HG03175 (cell line): ENCODE results near the gene C16orf89.
A peak's percentile ranks its signal among the peaks of the same experiment; 100 is the strongest.
"Not testable (repeated sequence)": the region's sequence is repeated elsewhere in the genome, so short reads cannot be mapped to it uniquely, and the experiment has no call there.

Experiments
- ATAC-seq: cut with Tn5 transposase; IDR thresholded peaks from one replicate; pipeline ENCODE4 v1.9.1; 2021; ENCODE audit warnings: mild to moderate bottlenecking, moderate library complexity; ENCODE audit not compliant: unreplicated experiment

Gene C16orf89

DNA sequence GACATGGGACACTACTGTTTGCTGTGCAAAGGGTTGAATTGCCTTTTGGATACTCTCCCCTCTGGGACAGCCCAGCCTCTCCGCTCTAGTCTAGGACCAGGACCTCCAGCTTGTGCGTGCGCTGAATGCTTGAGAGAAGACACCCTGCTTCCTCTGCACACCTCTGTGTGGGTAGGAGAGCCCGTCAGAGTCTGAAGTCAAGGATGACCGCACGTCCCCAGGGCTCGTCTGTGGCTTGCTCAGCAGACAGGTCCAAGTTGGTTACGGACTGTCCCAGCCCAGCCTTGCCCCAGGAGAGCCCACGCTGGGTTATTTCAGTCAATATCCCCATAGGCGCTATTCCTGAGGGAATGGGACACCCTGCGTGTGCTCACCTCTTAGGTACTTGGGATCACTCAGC is 3.7 kb downstream of the C16orf89 start:
- ATAC-seq: no peak

DNA sequence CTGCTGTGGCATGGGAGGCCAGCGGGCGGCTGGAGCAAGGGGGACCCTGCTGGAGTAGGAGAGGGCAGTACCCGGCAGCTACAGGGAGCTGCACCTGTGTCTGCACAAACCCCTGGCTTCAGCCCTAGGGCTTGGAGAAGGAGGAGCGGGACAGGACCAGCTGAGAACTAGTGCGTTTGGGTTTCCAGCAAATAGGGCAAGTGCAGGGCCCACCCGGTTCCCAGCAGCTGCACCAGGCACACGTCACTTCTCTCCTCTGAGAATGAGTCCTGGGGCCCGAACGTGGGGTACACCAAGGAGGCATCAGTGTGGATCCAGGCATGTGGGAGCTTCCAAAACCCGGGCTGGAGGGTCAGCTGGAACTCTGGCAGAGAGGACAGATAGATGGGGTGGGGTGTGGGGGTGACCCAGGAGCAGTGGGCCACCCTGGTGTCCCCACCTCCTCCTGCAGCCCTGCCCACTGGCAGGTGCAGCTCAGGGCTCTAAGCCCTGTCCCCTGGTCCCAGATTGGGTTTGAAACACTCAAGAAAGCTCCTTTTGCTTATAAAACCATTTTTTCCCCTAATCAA is 5.6 kb downstream of the C16orf89 start:
- ATAC-seq: no peak

DNA sequence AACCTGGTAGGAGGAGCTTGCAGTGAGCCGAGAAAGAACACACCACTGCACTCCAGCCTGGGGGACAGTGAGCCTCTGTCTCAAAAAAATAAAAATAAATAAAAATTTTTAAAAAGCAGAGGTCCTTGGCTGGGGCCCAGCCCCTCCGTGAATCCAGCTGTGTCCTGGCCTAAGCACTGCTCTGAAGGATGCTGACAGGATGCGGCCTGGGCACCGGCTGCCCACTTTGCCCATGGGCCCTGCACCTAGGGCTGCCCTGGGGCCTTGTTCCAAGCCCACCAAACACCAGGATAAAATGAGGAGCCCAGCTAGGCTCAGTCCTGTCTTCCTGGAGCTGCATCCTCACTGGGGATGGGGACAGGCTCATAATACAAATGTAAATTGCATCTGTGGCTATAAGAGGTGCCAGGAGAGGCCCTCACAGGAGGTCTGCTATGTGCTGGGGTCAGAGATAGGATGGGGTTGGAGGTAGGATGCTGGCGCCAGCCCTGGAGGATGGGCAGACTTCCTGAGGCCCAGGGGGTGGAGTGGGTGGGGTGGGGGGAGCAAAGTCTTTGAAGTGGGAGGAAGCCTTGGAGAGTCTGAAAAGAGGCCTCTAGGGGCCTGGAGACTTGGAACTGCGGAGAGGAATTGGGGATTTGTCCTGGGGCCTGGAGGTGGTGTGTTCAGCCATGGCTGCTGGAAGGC is 6.2 kb downstream of the C16orf89 start:
- no peak for ATAC-seq

DNA sequence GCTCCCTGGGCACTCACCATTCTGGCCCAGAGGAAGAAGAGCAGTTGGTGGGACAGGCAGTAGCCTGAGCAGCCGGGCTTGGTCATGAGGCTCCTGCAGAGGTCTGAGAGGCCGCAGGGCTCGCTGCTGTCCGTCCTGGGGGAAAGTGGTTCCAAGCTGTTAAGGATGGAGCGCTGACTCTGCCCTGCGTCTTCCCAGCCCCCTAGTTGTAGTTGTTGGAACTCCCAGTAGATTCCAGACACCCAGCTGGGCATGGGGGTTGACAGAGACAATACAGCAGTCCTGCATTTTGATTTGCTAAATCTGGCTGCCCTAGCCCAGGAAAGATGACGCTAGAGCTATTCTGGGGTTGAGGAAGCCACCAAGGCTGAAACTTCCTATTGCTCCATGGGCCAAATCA is 7.3 kb downstream of the C16orf89 start:
- ATAC-seq: no peak

DNA sequence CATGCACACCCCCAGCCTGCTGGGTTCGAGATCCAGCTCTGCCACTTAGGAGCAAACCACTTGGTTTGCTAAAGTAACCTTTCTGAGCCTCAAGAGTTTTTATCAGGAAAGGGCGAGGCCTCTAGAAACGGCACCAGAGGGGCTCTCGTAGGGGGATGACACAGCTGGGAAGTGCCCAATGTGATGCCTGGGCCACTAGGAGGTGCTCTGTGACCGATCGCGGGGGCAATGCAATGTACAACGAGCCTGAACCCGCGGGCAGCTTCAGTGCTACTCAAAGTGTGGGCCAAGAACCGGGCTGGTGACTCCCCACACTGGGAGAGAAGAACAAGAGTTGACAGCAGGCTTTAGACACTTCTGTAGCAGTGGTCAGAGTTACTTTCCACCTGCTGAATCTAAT is 9.4 kb downstream of the C16orf89 start:
- ATAC-seq: no peak

- no peak for ATAC-seq
Measured at GRCh38 chr16:5054876-5055865, 10.6 kb downstream of the C16orf89 start.

DNA sequence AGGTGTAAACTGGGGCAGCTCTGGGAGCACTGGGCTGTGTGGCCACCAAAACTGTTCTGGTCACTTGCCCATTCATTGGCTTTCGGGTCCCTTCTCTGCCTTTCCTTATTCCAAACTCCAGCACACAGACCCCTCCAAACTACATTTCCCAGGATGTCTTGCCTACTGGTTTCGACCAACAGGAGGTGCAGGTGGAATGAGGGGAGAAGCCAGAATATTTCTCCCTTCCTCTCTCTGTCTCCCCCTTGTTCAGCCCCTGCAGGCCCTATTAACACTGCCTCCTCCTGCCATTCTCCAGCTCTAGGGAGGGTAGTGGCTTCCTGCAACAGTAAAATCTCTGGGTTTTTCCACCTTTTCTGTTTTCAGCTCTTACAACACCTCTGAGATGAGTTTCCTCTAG is 18.8 kb downstream of the C16orf89 start:
- ATAC-seq: no peak

GRCh38 chr16:5045499-5046115 is 20.1 kb downstream of the C16orf89 start:
- no peak for ATAC-seq

- ATAC-seq: not testable (repeated sequence)
Measured at GRCh38 chr16:5044581-5044980, 21.2 kb downstream of the C16orf89 start.

GRCh38 chr16:5044011-5044540 is 21.7 kb downstream of the C16orf89 start:
- no peak for ATAC-seq

DNA sequence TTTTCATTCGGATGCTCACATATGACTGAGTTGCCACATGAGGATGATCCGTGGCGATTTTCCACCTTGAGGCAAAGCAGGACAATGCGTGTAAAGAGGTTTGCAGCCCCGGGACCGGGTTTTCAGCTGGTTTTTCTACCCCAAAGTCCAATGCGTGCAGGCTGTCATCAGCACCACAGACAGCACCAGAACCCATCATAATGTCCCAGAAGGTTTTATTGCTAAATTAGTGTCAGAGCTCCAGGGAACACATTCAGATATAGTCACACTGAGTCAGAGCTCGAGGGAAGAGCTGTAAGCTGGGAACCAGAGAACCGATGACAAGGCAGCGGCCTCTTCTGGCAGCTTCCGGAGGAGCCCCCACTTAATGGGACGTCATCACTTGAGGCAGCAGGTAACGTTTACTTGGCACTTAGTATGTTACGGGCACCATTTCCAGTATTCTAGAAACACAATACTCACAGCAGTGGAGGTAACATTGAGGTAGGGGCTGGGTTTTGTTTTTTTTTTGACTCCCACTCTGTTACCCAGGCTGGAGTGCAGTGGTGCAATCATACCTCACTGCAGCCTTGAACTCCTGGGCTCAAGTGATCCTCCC is 23.1 kb downstream of the C16orf89 start:
- ATAC-seq: no peak

- ATAC-seq: peak; percentile 79
Measured at GRCh38 chr16:5041600-5042133, 24.1 kb downstream of the C16orf89 start.

- no peak for ATAC-seq
Measured at GRCh38 chr16:5040451-5040850, 25.3 kb downstream of the C16orf89 start.

DNA sequence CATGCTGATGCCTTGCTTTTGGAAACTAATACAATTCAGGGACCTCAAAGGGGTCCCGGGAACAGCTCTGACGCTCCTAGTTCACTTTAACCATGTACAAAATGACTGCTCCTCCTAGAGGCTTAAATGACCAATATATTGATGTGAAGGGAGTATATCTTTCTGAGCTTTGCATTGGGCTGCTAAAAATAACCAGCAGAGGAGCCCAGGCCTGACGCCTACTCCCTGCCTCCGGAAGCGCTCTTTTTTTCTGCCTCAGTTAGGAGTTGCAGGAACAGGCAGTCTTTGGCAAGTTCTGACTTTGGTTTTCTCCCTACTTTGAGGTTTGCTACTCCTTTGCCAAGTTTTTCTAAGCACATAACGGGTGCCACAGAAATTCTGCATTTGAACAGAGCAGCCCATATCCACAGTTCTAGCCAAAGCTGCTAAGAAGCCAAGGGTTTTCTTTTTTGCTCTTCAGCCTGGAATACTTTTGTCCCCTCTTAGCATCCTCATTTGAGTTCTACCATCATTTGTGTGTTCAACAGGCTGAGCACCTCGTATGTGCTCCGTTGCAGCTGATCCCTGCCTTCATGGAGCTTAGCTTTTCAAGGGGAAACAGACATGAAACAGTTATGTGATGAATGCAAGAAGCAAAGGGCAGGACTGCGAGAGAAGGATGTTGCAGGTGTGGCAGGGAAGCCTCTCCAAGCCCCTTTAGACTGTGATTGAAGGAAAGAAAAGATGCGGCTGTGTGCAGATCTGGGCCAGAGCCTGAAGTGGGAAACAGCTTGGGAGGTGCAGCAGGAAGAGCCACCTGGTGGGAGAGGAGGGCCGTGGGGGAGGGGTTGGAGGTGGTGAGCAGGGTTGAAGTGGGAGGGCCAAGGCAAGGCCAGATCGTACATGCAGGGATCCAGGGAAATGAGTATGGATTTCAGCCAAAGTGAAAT is 29.3 kb downstream of the C16orf89 start:
- ATAC-seq: no peak

DNA sequence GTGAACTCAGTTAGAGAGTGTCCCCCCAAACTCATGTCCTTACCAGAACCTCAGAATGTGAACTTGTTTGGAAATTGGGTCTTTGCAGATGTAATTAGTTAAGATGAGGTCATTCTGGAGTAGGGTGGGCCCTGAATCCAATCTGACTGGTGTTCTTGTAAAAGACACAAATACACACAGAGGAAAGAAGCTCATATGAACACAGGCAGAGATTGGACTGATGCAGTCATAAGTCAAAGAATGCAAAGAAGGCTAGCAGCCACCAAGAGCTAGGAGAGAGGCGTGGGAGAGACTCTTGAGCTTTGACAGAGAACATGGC is 29.9 kb downstream of the C16orf89 start:
- no peak for ATAC-seq

DNA sequence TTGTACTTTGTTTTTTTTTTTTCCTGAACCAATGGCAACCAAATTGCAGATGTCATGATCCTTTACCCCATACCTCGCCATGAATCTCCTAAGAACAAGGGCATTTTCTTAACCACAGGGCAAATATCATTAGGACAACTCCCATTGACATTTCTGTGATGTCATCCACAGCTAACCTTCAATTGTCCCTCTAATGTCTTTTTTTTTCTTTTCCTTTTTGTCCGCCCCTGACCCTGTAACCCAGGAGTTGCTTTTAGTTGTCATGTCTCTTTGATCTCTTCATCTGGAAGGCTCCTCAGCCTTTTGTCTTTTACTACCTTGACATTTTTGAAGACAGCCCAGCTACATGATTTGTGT is 31.6 kb downstream of the C16orf89 start:
- no peak for ATAC-seq

DNA sequence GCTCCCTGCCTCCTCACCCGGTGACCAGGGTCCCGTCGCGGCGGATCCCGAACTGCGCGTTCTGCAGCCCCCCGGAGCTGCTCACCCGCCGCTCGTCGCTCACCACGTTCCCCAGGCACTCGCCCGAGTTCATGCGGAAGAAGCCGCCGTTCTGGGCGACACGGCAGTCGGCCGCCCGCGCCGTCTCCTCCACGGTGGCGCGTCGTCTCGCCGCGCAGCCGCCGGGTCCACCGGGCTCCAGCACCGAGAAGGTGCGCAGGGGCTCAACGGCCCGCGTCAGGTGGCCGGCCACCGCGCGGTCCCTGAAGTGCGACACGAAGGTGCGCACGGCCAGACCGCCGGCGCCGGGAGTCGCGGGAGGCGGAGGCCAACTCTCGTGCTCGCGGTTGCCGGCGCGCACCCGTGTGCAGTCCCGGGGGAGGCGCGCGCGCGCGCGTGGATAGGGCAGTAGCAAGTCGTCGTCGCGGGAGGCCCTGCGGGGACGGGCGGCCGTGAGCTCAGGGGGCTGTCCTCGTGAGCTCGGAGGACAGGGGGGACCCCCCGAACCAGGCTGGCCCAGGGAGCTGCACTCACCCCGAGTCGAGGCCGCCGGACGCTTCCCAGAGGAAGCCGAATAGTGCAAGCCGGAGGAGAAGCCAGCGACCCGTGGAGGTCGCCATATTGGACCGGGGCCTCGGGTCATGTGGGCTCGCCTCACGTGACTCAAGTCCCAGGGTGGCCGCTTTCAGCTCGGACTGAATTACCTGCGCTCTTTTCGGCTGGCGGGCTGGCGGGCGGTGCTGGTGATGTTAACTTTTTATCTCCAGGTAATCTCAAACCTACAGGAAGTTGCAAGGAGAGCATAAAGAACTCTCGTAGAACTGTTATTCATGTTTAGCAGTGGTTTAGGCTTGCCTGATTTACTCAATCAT is 32.2 kb downstream of the C16orf89 start, which contains the start of gene NAGPA:
TSS of gene NAGPA (minus strand) at position 680 of the 911 bp plus-strand sequence. CDS start at position 659, 21 bp downstream.
- peak; percentile 92 for ATAC-seq

DNA sequence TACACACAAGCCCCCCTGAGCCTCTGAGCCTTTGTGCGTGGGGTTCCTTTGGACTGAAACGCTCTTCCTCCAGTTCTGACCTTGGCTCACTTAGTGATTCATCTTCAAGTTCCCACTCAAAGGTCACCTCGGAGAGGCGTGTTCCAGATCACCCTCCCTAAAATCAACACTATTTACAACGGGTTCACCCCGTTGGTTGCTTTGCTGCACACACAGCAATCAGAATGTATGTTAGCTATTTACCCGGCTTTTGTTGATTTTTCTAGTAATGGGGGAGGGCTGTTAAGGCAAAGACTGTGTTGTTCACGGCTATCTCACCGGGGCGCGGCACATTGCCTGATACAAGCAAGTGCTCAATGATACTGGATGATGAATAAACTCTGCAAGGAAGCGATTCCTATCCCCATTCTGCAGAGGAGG is 33.0 kb downstream of the C16orf89 start:
- ATAC-seq: no peak
